ENCODE data around the gene ANKRD36C.
"Not testable (repeated sequence)": the region's sequence is repeated elsewhere in the genome, so short reads cannot be mapped to it uniquely, and the experiment has no call there.

- not testable (repeated sequence) for TF ChIP-seq CTCF (IDR thresholded peaks at IDR 0.05 in 8 of 11, conservative IDR thresholded peaks at IDR 0.05 in 3 of 11); POLR2AphosphoS5 (IDR thresholded peaks at IDR 0.05)
These were observed 76.5 kb downstream of the ANKRD36C start for GRCh38 chr2:95915131-95915530.

Data from spleen (tissue), 7 donors.